ENCODE results near the gene CIB4. TPM values are rescaled to one million over a fixed set of nuclear protein-coding genes. Genes with fewer than 3 reads are reported as not detected.

CIB4 gene
- total RNA-seq, 1 donor from 2014 or later = not detected

DNA sequence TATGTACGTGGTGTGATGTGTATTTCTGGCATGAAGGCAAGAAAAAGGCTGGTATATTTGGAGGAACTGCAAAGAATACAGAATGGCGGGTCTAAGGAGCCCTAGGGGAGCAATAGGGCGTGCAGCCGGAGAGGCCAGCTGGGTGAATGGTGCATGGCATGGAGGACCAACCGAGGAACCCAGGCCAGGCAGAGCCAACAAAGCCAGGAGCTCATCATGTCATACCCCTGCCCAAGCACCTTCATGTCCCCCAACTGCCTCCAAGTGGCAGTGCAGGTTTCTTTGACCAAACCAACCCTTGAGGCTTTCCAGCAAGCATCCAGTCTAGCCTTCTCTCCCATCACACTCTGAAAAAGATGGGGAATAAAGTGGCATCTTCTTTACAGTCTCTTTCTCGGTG lies 42.4 kb upstream of the CIB4 start:
- no peak overlapping the region for H3K4me3 ChIP-seq (ENCODE audit: low read depth, low read length)
- DNase-seq (ENCODE audit: low read depth) = no peak
- H3K36me3 ChIP-seq (ENCODE audit: control insufficient read depth, insufficient read depth, low read length) = no peaks in the 10 kb centered on the region
- H3K27me3 ChIP-seq (ENCODE audit: control insufficient read depth, insufficient read depth, low read length) = peaks cover 6% of the 10 kb centered on the region
- TF ChIP-seq, protein P1, sequence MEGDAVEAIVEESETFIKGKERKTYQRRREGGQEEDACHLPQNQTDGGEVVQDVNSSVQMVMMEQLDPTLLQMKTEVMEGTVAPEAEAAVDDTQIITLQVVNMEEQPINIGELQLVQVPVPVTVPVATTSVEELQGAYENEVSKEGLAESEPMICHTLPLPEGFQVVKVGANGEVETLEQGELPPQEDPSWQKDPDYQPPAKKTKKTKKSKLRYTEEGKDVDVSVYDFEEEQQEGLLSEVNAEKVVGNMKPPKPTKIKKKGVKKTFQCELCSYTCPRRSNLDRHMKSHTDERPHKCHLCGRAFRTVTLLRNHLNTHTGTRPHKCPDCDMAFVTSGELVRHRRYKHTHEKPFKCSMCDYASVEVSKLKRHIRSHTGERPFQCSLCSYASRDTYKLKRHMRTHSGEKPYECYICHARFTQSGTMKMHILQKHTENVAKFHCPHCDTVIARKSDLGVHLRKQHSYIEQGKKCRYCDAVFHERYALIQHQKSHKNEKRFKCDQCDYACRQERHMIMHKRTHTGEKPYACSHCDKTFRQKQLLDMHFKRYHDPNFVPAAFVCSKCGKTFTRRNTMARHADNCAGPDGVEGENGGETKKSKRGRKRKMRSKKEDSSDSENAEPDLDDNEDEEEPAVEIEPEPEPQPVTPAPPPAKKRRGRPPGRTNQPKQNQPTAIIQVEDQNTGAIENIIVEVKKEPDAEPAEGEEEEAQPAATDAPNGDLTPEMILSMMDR (IDR thresholded peaks at IDR 0.05; ENCODE audit: insufficient read depth, low read length, poor library complexity, severe bottlenecking) = no peak

DNA sequence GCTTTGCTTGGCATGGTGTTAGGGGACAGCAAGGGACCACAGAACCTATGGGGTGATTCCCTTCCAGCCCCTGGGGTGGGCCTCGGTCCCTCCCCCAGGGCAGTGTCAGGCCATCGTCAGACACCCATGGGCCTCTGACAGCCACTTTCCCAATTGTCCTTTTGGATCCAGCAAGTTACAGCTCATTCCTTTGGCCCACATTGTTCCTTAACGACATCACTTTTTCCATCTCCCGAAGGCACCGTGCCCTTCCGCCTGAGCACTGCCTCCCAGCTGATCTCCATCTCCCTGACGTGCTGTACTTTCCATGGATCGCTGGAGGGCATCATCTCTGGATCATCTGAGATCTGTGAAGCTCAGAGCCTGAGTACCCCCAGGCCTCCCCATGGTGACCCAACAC lies 41.0 kb upstream of the CIB4 start:
- TF ChIP-seq, protein P1 (IDR thresholded peaks at IDR 0.05; ENCODE audit: insufficient read depth, low read length, poor library complexity, severe bottlenecking) = no peak
- peaks cover 6% of the 10 kb centered on the region for H3K27me3 ChIP-seq (ENCODE audit: control insufficient read depth, insufficient read depth, low read length)
- H3K4me3 ChIP-seq (ENCODE audit: low read depth, low read length) = no peak overlapping the region
- no peaks in the 10 kb centered on the region for H3K36me3 ChIP-seq (ENCODE audit: control insufficient read depth, insufficient read depth, low read length)
- DNase-seq (ENCODE audit: low read depth) = no peak

DNA sequence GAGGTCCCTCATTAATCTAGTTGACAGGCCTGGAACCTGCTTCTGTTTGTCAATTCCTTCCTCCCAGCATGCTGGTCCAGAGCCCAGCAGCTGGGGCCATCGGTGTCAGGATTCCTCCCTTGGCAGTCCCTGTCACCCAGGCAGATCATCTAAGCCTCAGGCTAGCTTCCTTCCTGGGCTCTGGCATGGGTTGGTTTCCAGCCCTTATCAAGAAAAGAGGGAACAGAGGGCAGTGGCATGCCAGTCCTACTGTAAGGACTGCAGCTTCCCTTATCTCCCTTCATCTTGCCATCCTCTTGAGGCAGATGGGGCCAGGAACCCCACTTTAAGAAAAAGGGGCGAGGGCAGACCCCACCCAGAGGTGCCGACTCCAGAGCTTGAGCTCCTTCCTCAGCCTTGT lies 40.5 kb upstream of the CIB4 start:
- no peaks in the 10 kb centered on the region for H3K36me3 ChIP-seq (ENCODE audit: control insufficient read depth, insufficient read depth, low read length)
- TF ChIP-seq, protein P1 (IDR thresholded peaks at IDR 0.05; ENCODE audit: insufficient read depth, low read length, poor library complexity, severe bottlenecking) = no peak
- no peak overlapping the region for H3K4me3 ChIP-seq (ENCODE audit: low read depth, low read length)
- DNase-seq (ENCODE audit: low read depth) = no peak
- H3K27me3 ChIP-seq (ENCODE audit: control insufficient read depth, insufficient read depth, low read length) = peaks cover 6% of the 10 kb centered on the region

DNA sequence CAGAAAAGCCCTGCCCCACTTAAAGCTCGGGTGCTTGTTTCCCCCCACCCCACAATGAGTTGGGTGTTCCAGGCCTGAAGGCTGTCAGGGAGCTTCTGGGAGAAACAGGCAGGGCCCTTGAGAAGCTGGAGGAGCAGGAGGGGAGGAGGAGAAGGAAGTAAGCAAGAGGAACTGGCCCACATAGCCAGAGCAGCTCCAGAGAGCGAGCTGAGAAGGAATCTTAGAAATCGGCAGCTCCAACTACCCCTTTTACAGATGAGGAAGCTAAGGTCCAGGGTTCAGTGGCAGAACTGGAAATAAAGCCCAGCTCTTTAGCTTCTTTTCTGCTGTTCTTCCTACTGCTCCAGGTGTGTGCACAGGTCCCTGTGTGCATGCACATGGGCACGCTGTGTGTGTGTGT lies 38.7 kb upstream of the CIB4 start:
- TF ChIP-seq, protein P1 (IDR thresholded peaks at IDR 0.05; ENCODE audit: insufficient read depth, low read length, poor library complexity, severe bottlenecking) = no peak
- Histone ChIP-seq H3K4me3 (ENCODE audit: low read depth, low read length) (no peak overlapping the region), H3K36me3 (ENCODE audit: control insufficient read depth, insufficient read depth, low read length) (no peaks in the 10 kb centered on the region), H3K27me3 (ENCODE audit: control insufficient read depth, insufficient read depth, low read length) (peaks cover 2% of the 10 kb centered on the region)
- no peak for DNase-seq (ENCODE audit: low read depth)

DNA sequence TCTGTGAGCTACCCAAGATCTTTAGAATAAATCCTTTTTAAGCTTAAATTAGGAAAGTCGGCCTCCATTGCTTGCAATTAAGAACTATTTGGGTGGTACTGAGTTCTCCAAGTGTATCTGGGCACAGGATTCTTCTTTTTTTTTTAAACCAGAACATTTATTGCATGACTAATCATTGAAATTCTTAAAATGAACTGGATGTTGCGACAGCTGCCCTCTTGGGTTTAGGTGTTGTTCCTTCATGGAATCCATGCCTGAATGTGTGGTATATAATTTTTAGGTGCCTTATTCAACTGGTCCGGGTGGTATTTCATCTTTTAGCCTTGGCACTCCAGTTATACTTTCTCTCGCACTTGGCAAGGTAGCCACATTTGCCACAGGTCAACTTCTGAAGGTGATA lies 36.9 kb upstream of the CIB4 start:
- Histone ChIP-seq H3K36me3 (ENCODE audit: control insufficient read depth, insufficient read depth, low read length) (no peaks in the 10 kb centered on the region), H3K27me3 (ENCODE audit: control insufficient read depth, insufficient read depth, low read length) (peaks cover 5% of the 10 kb centered on the region), H3K4me3 (ENCODE audit: low read depth, low read length) (no peak overlapping the region)
- no peak for DNase-seq (ENCODE audit: low read depth)
- TF ChIP-seq, protein P1 (IDR thresholded peaks at IDR 0.05; ENCODE audit: insufficient read depth, low read length, poor library complexity, severe bottlenecking) = no peak

DNA sequence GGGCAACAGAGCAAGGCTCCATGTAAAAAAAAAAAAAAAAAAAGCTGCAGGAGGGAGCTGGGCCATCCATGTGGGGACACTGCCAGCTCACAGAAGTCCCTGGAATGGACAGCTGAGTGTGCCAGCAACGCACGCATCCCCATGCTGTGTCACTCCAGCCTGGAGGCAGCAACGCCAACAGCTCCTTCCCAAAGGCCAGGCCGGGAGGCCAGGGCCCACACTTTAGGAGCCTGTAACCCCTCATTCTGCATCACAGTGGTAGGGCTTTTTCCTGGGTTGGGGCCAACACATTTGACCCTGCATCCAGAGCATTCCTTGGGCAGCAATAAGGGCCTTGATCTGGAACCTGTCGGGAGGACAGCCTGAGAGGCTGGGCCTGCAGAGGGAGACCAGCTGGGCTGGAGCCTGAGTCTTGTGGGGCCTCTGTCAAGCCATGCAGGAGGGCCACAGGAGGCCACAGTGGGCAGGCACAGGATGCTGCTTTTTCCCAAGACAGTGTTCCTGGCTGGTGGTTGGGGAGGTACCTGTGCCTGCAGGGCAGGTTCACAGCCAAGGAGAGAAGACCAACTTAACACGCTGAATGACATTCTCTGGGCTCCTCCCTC lies 34.6 kb upstream of the CIB4 start:
- no peak for DNase-seq (ENCODE audit: low read depth)
- H3K27me3 ChIP-seq (ENCODE audit: control insufficient read depth, insufficient read depth, low read length) = peaks cover 14% of the 10 kb centered on the region
- TF ChIP-seq, protein P1 (IDR thresholded peaks at IDR 0.05; ENCODE audit: insufficient read depth, low read length, poor library complexity, severe bottlenecking) = no peak
- H3K36me3 ChIP-seq (ENCODE audit: control insufficient read depth, insufficient read depth, low read length) = no peaks in the 10 kb centered on the region
- H3K4me3 ChIP-seq (ENCODE audit: low read depth, low read length) = no peak overlapping the region
